ENCODE results near the gene CCDC39.
A peak's percentile ranks its signal among the peaks of the same experiment; 100 is the strongest.

Gene CCDC39

DNA sequence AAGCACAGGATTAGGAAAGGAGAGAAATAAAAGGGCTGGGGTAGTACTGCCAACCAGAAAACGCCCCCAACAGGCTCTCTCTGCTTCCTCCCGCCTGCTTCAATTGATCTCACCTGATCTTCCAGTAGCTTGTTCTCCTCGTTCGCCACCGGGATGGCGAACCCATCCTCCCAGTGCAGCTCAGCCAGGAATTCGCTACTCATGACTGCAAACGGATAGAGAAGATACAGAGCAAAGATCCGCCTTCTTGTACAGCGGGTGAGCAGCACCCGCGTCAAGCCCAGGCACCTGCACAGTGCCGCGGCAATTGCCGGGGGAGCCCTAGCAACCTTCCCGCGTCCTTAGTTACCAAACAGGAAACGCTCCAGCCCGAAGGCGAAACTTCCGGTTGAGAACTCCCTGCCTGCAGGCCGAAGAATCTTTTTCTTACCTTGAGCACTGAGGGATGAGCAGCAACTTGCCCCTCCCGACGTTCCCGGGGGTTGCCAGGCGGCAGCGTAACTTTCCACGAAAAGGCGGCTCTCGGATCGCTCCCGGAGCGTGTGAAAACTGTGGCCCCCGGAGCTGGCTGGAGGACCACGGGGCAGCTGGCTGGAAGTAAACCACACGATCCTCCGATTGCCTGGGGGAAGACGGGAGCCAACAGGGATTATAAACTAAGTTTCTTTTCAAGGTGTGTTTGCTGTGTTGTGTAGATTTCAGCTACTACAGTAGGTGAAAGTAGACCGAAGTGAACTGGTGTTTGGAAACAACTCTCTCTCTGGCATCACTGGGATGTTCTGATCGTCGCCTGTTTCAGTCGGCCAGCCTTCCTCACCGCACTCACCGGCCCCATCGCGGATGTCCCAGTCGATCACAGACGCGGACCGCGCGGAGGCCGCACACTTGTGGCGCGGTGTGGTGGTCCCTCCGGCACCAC, at the start of gene CCDC39:
TSS of gene CCDC39 (minus strand) at position 312 of the 919 bp plus-strand sequence. CDS start at position 203, 109 bp downstream.
- H3K27me3 ChIP-seq (ENCODE audit: control insufficient read depth, insufficient read depth, low read length), result peaks cover 17% of the 10 kb centered on the region
- H3K36me3 ChIP-seq (ENCODE audit: control insufficient read depth, insufficient read depth, low read length), result no peaks in the 10 kb centered on the region
- H3K4me3 ChIP-seq (ENCODE audit: low read depth, low read length), result peak within 1 kb of the TSS; percentile 87
- no peak within 1 kb of the TSS for H3K27ac ChIP-seq (ENCODE audit: low read depth, low read length)
- no peaks in the 10 kb centered on the region for H3K9me3 ChIP-seq (ENCODE audit: control insufficient read depth, insufficient read depth, low read depth, low read length)
- no peaks in the 10 kb centered on the region for H3K4me1 ChIP-seq (ENCODE audit: control insufficient read depth, insufficient read depth, low read length)
- H3K9ac ChIP-seq (ENCODE audit: low read length), result peak within 1 kb of the TSS; percentile 46

- Histone ChIP-seq H3K36me3 (ENCODE audit: control insufficient read depth, insufficient read depth, low read length) (no peaks in the 10 kb centered on the region), H3K27ac (ENCODE audit: low read depth, low read length) (no peak overlapping the region)
These were observed 40.7 kb upstream of the CCDC39 start for GRCh38 chr3:180720012-180720411.

GRCh38 chr3:180707896-180708295, 28.6 kb upstream of the CCDC39 start:
- peaks cover 7% of the 10 kb centered on the region for H3K9me3 ChIP-seq (ENCODE audit: control insufficient read depth, insufficient read depth, low read depth, low read length)
- H3K27ac ChIP-seq (ENCODE audit: low read depth, low read length), result peak overlapping the region; percentile 90
- H3K4me3 ChIP-seq (ENCODE audit: low read depth, low read length), result 0 out of 2 replicates have a peak overlapping the region, but pooled peaks have one; percentile 1
- no peaks in the 10 kb centered on the region for H3K27me3 ChIP-seq (ENCODE audit: control insufficient read depth, insufficient read depth, low read length)
- peaks cover 19% of the 10 kb centered on the region for H3K4me1 ChIP-seq (ENCODE audit: control insufficient read depth, insufficient read depth, low read length)
- H3K9ac ChIP-seq (ENCODE audit: low read length), result no peak overlapping the region
- H3K36me3 ChIP-seq (ENCODE audit: control insufficient read depth, insufficient read depth, low read length), result no peaks in the 10 kb centered on the region

More at GRCh38 chr3:180720012-180720411, 40.7 kb upstream of the CCDC39 start:
- Histone ChIP-seq H3K4me3 (ENCODE audit: low read depth, low read length) (no peak overlapping the region), H3K4me1 (ENCODE audit: control insufficient read depth, insufficient read depth, low read length) (no peaks in the 10 kb centered on the region), H3K9me3 (ENCODE audit: control insufficient read depth, insufficient read depth, low read depth, low read length) (no peaks in the 10 kb centered on the region), H3K9ac (ENCODE audit: low read length) (no peak overlapping the region), H3K27me3 (ENCODE audit: control insufficient read depth, insufficient read depth, low read length) (no peaks in the 10 kb centered on the region)

- no peak overlapping the region for H3K9ac ChIP-seq (ENCODE audit: low read length)
- H3K4me3 ChIP-seq (ENCODE audit: low read depth, low read length), result no peak overlapping the region
- no peak overlapping the region for H3K27ac ChIP-seq (ENCODE audit: low read depth, low read length)
- H3K36me3 ChIP-seq (ENCODE audit: control insufficient read depth, insufficient read depth, low read length), result no peaks in the 10 kb centered on the region
- H3K9me3 ChIP-seq (ENCODE audit: control insufficient read depth, insufficient read depth, low read depth, low read length), result peaks cover 10% of the 10 kb centered on the region
- H3K4me1 ChIP-seq (ENCODE audit: control insufficient read depth, insufficient read depth, low read length), result peaks cover 19% of the 10 kb centered on the region
- no peaks in the 10 kb centered on the region for H3K27me3 ChIP-seq (ENCODE audit: control insufficient read depth, insufficient read depth, low read length)
These were observed 26.3 kb upstream of the CCDC39 start for GRCh38 chr3:180705619-180706018.

DNA sequence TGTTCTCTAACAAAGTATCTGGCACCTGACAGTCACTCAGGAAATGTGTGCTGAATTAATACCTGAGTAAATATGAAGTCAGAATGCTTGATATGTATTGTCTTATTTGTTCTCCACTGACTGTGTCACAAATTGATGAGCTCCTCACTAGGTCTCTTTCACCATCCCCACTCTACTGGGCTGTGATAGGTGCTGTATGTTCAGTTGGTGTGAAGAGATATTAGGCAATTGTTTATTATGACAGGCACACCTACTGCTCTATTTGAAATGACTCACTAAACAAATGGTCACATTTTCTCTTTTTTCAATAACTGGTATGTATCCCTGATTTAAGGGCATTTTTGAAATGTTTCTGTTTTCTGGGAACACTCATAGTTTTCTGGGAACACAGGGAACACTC, 25.2 kb upstream of the CCDC39 start:
- Histone ChIP-seq H3K4me3 (ENCODE audit: low read depth, low read length) (no peak overlapping the region), H3K9ac (ENCODE audit: low read length) (no peak overlapping the region), H3K27me3 (ENCODE audit: control insufficient read depth, insufficient read depth, low read length) (no peaks in the 10 kb centered on the region), H3K9me3 (ENCODE audit: control insufficient read depth, insufficient read depth, low read depth, low read length) (peaks cover 10% of the 10 kb centered on the region), H3K4me1 (ENCODE audit: control insufficient read depth, insufficient read depth, low read length) (peaks cover 19% of the 10 kb centered on the region), H3K27ac (ENCODE audit: low read depth, low read length) (no peak overlapping the region), H3K36me3 (ENCODE audit: control insufficient read depth, insufficient read depth, low read length) (no peaks in the 10 kb centered on the region)

DNA sequence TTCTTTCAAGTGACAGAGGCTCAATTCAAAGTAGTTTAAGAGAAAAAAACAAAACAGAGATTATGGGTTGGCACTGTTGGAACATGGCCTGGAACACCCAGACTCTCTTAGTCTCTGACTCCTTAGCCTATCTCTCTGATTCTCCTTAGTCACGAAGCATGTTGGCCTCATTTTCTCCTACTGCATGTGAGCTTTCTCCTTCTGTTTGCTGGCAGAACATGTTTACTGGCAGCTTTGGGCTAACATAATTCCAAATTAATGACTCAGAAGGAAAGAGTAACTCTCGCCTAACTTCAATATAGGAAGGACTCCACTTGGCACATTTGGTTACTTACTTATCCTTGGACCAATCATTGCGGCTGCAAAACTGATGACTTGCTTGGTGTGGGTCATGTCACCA, 21.7 kb upstream of the CCDC39 start:
- Histone ChIP-seq H3K27me3 (ENCODE audit: control insufficient read depth, insufficient read depth, low read length) (no peaks in the 10 kb centered on the region), H3K4me3 (ENCODE audit: low read depth, low read length) (no peak overlapping the region), H3K36me3 (ENCODE audit: control insufficient read depth, insufficient read depth, low read length) (no peaks in the 10 kb centered on the region), H3K4me1 (ENCODE audit: control insufficient read depth, insufficient read depth, low read length) (no peaks in the 10 kb centered on the region), H3K27ac (ENCODE audit: low read depth, low read length) (no peak overlapping the region), H3K9ac (ENCODE audit: low read length) (no peak overlapping the region), H3K9me3 (ENCODE audit: control insufficient read depth, insufficient read depth, low read depth, low read length) (peaks cover 10% of the 10 kb centered on the region)

DNA sequence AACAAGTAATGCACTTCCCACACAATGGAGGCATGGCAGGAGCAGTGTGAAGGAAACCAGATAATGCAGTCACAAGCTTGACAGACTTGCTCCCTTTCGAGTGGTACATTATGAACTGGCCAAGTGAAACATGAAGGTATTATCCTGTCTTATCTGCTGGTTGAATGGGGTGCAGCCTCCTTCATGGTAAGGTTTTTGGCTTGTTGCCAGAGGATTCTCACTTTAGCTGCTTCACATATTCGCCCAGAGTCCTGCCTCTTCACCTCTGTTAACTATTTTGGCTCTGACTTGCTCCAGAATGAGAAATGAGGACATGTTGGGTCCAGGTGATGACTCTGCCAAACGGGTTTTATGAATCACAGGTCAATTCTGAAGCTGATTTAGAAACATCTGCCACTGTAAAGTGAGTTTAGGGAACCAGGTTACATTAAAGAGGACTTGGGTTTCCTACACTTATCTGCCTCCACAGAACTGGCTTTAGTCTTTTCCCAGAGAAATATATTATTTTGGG, 19.5 kb upstream of the CCDC39 start:
- H3K27ac ChIP-seq (ENCODE audit: low read depth, low read length), result no peak overlapping the region
- H3K4me3 ChIP-seq (ENCODE audit: low read depth, low read length), result no peak overlapping the region
- no peaks in the 10 kb centered on the region for H3K27me3 ChIP-seq (ENCODE audit: control insufficient read depth, insufficient read depth, low read length)
- 0 out of 2 replicates have a peak, but pooled peaks cover 2% of the 10 kb centered on the region for H3K9me3 ChIP-seq (ENCODE audit: control insufficient read depth, insufficient read depth, low read depth, low read length)
- H3K9ac ChIP-seq (ENCODE audit: low read length), result no peak overlapping the region
- H3K4me1 ChIP-seq (ENCODE audit: control insufficient read depth, insufficient read depth, low read length), result no peaks in the 10 kb centered on the region
- no peaks in the 10 kb centered on the region for H3K36me3 ChIP-seq (ENCODE audit: control insufficient read depth, insufficient read depth, low read length)

GRCh38 chr3:180694321-180694720, 15.0 kb upstream of the CCDC39 start:
- Histone ChIP-seq H3K27ac (ENCODE audit: low read depth, low read length) (no peak overlapping the region), H3K27me3 (ENCODE audit: control insufficient read depth, insufficient read depth, low read length) (no peaks in the 10 kb centered on the region), H3K4me1 (ENCODE audit: control insufficient read depth, insufficient read depth, low read length) (no peaks in the 10 kb centered on the region), H3K36me3 (ENCODE audit: control insufficient read depth, insufficient read depth, low read length) (no peaks in the 10 kb centered on the region), H3K9me3 (ENCODE audit: control insufficient read depth, insufficient read depth, low read depth, low read length) (no peaks in the 10 kb centered on the region), H3K9ac (ENCODE audit: low read length) (no peak overlapping the region), H3K4me3 (ENCODE audit: low read depth, low read length) (no peak overlapping the region)

GRCh38 chr3:180693656-180694055, 14.4 kb upstream of the CCDC39 start:
- Histone ChIP-seq H3K4me3 (ENCODE audit: low read depth, low read length) (no peak overlapping the region), H3K4me1 (ENCODE audit: control insufficient read depth, insufficient read depth, low read length) (no peaks in the 10 kb centered on the region), H3K9me3 (ENCODE audit: control insufficient read depth, insufficient read depth, low read depth, low read length) (no peaks in the 10 kb centered on the region), H3K27ac (ENCODE audit: low read depth, low read length) (no peak overlapping the region), H3K27me3 (ENCODE audit: control insufficient read depth, insufficient read depth, low read length) (no peaks in the 10 kb centered on the region), H3K9ac (ENCODE audit: low read length) (no peak overlapping the region), H3K36me3 (ENCODE audit: control insufficient read depth, insufficient read depth, low read length) (no peaks in the 10 kb centered on the region)

GRCh38 chr3:180690061-180690460, 10.8 kb upstream of the CCDC39 start:
- no peak overlapping the region for H3K9ac ChIP-seq (ENCODE audit: low read length)

GRCh38 chr3:180684807-180685206, 5.5 kb upstream of the CCDC39 start:
- H3K4me1 ChIP-seq (ENCODE audit: control insufficient read depth, insufficient read depth, low read length), result 0 out of 2 replicates have a peak, but pooled peaks cover 4% of the 10 kb centered on the region
- H3K9me3 ChIP-seq (ENCODE audit: control insufficient read depth, insufficient read depth, low read depth, low read length), result no peaks in the 10 kb centered on the region
- H3K4me3 ChIP-seq (ENCODE audit: low read depth, low read length), result no peak overlapping the region
- no peak overlapping the region for H3K9ac ChIP-seq (ENCODE audit: low read length)
- H3K27me3 ChIP-seq (ENCODE audit: control insufficient read depth, insufficient read depth, low read length), result no peaks in the 10 kb centered on the region
- no peaks in the 10 kb centered on the region for H3K36me3 ChIP-seq (ENCODE audit: control insufficient read depth, insufficient read depth, low read length)
- no peak overlapping the region for H3K27ac ChIP-seq (ENCODE audit: low read depth, low read length)

More at GRCh38 chr3:180690061-180690460, 10.8 kb upstream of the CCDC39 start:
- Histone ChIP-seq H3K9me3 (ENCODE audit: control insufficient read depth, insufficient read depth, low read depth, low read length) (no peaks in the 10 kb centered on the region), H3K4me1 (ENCODE audit: control insufficient read depth, insufficient read depth, low read length) (0 out of 2 replicates have a peak, but pooled peaks cover under 1% of the 10 kb centered on the region), H3K27ac (ENCODE audit: low read depth, low read length) (no peak overlapping the region), H3K36me3 (ENCODE audit: control insufficient read depth, insufficient read depth, low read length) (no peaks in the 10 kb centered on the region), H3K4me3 (ENCODE audit: low read depth, low read length) (no peak overlapping the region), H3K27me3 (ENCODE audit: control insufficient read depth, insufficient read depth, low read length) (no peaks in the 10 kb centered on the region)

Data from HUES6 (cell line).